HT1080 (cell line): ENCODE results near the gene TTBK1. TPM values are rescaled to one million over a fixed set of nuclear protein-coding genes. Genes with fewer than 3 reads are reported as not detected.
A peak's percentile ranks its signal among the peaks of the same experiment; 100 is the strongest.

Source experiments
- DNase-seq: peaks from one replicate; pipeline ENCODE4 v3.0.0-alpha.2; 2015; ENCODE audit warnings: low read depth
- total RNA-seq: library from RNA; depleted of rRNA; stranded (reverse); fragments of >200 nt; shearing (Covaris generic); gene quantifications from 2 replicates; pipeline ENCODE4 v1.2.3, GENCODE V29; 2014

Gene TTBK1
- total RNA-seq, 1 experiment from 2014 or later = 0.06 TPM

DNA sequence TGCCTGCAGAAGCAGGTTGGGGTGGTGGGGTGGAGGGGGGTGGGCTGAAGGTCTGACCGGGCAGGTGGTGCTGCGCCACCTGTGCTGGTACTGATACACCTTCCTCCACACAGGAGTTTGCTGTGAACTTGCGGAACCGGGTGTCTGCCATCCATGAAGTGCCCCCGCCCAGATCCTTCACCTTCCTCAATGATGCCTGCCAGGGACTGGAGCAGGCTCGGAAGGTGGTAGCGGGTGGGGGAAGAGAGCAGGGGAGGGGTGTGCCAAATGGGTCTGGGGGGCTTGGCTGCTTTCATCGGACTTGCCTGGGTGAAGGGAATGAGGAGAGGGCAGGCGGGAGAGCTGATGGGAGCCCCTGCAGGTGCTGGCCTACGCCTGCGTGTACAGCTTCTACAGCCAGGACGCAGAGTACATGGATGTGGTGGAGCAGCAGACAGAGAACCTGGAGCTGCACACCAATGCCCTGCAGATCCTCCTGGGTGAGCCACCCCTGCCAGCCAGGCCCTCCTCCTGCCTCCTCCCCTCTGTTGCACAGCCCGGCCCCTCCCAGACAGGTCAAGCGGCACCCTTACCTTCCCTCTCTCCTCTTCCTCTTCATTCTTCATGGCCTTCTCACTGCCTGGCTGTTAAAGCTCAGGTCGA, 20.7 kb upstream of the TTBK1 start:
- no peak for DNase-seq

DNA sequence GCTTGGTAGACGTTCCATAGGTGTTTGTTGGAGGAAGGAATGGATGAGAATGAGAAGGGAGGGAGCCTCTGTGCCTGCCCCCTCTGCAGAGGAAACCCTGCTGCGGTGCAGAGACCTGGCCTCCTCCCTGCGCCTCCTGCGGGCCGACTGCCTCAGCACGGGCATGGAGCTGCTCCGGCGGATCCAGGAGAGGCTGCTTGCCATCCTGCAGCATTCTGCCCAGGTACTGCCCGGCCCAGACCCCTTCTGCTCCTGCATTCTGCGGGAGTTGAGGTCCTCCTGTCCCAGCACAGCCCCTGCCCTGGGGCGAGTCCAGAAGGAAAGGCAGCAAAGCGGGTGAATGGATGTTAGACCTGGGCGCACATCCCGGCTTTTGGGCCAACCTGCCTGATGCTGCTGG, 20.1 kb upstream of the TTBK1 start:
- no peak for DNase-seq

DNA sequence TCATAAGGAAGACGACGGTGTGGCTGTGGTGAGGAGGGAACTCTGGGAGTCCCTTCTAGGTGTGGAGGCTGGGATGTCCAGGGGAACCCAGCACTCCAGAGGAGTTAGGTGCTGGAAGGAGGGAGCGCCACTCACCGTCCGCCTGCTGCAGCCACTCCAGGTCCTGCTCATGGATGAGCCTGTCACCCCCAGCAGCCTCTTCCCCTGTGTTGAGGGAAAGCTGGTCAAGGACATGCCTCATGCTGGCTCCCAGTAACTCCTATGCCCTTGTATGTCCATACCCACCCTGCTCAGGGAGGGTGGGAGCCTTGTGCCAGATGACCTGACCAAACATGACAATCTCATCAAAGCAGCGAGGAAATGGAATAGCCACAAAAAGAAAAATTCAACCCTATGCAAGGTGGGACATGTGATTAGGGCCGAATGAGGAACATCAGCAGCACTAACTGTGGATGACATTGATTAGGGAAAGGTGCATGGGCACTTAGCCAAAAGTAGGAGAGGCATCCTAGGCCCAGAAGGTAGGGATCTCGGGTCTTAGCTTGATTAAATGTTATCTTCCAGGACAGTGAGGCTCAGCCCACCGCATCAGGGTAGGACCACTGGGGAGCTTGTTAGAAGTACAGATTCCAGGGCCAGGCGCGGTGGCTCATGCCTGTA, 17.0 kb upstream of the TTBK1 start:
- no peak for DNase-seq

DNA sequence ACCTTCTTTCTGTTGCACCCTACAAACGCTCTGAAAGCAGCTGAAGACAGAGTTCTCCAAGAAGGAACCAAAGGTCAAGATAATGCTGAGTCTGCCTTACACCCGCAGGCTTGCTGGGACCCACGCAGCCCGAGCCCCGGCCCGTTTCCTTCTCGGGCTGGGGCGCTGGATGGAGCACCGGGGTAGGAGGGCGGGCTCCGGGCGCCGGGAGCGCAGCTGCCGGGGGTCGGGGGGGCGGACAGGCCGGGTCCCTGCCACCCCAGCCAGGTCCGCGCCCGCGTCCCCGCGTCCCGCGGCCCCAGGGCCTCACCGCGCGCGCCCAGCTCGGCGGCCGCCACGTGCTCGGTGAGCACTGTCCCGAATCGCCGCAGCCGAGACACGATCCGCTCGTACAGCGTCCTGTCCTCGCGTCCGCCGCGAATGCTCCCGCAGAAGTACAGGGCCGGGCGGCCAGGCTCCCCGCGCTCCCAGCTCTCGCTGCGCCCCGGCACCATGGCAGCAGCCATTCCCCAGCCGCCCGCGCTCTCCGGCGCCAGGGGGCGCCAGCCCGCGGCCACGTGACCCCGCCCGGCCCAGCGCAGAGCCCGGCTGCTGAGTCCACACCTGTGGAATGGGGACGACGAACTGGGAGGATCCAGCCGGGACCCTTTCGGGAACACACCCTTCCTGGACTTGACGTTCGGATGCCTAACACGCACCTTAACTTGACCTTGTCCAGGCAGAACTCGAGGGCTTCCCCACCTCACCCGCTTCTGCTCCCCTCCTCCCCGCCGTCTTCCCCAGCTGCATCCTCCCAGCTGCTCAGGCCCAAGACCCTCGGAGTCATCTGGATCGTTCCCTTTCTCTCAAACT, 14.1 kb upstream of the TTBK1 start, which contains the start of gene DNPH1:
TSS of gene DNPH1 (minus strand) at position 531 of the 852 bp plus-strand sequence. CDS start at position 506, 25 bp downstream.
- peak; percentile 62 for DNase-seq

DNA sequence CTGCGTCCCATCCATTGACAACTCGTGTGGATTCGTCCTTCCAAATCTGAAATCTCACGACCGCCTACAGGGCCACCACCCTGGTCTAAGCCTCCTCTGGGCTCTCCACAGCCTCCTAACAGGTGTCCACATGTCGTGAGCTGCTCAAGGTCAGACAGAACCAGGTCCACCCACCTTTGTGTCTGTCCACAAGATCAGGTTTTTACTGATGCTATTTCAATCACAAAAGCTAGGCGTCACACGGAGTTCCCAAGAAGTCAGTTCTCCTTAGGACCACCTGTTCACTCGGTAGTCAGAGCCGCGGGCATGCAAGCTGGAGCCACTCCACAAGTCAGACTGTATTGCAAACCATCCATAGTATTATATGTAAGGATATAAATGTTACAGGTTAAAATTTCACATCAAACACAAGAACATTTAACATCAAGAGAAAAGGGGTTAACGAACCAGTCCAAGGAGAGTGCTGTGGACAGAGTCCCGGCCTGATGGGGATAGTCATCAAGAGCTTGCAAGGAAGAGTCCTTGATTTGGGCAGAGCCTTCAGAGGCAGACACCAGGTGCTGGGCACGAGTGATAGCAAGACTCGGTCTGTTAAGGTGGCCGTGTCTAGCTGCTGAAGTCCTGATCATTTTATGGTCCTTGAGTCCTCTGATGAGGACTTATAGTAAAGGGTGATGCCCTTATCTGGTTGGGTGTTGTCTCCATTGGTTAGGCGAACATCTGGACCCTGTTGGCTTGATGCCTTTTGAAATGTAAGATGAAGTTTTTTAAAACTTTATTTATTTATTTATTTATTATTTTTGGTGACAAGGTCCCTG, 13.3 kb upstream of the TTBK1 start:
- DNase-seq = no peak

DNA sequence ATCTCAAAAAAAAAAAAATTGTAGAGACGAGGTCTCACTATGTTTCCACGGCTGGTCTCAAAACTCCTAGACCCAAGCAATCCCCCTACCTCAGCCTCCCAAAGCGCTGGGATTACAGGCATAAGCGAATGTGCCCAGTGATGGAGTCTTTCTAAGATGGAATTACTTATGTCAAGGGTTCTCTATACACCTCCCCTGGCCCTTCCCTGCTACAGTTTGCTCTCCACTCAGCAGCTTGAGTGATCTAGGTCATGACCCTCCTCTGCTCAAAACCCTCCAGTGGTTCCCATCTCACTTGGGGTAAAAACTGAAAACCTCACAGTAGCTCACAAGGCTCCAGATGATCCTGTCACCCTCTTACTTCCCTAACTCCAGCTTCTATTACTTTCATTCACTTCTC, 12.2 kb upstream of the TTBK1 start:
- DNase-seq = no peak

DNA sequence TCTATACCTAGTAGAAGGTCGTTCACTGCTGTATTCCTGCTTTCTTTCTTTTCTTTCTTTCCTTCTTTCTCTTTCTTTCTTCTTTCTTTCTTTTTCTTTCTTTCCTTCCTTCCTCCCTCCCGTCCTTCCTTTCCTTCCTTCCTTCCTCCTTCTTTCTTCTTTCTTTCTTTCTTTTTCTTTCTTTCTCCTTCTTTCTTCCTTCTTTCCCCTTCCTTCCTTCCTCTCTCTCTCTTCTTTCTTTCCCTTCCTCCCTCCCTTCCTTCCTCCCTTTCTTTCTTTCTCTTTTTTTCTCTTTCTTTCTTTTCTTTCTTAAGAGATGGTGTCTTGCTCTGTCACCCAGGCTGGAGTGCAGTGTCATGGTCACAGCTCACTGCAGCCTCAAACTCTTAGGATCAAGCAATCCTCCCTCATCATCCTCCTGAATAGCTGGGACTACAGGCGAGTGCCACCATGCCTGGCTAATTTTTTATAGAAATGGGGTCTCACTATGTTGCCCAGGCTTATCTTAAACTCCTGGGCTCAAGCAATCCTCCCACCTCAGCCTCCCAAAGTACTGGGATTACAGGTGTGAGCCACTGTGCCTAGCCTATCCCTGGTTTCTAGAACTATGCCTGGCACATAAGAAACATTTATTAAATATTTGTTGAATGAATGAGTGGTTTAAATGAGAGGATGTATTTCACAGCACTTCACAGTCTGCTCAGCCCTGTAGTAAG, 11.4 kb upstream of the TTBK1 start:
- DNase-seq = no peak

DNA sequence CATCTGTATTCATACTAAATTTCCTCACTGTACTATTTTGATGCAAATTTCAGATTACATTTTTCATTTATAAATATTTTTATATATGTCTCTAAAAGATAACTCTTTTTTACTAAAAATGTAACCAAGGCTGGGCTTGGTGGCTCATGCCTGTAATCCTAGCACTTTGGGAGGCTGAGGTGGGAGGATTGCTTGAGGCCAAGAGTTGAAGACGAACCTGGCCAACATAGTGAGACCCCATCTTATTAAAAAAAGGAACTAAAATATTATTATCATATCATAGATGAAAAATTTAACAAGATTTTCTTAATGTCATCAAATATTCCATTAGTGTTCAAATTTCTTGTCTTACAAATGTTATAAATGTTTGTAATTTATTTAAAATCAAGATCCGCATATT, 7.4 kb upstream of the TTBK1 start:
- DNase-seq = no peak

DNA sequence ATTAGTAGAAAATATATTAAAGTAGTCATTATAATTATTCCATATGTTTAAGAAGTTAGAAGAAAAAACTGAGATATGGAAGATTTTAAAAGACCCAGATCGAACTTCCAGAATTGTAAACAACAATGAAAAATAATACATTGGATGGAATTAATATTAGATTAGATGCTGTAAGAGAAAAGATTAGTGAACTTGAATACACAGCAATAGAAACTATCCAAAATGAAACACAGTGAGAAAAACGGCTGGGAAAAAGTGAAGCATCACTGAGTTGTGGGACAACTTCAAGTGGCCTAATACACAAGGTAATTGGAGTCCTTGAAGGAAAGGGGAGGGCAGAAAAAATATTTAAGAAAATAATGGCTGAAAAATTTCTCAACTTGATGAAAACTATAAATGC, 4.2 kb upstream of the TTBK1 start:
- no peak for DNase-seq

DNA sequence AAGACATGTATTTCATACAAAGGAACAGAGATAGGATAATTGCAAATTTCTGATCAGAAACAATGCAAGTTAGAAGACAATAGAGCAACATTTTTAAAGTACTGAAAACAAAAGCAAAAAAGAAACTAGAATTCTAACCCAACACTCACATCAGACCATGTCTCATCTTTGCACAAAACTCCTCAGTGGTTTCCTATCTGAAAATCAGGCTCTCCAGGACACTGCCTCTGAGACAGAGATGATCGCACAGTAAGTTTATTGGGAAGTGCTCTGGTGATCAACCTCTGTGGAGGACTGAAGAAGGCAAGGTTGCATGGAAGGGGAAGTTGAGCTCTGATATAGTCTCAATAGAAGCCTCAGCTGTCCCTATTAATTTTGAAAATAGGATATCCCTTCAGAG, 2.3 kb upstream of the TTBK1 start:
- DNase-seq = no peak

DNA sequence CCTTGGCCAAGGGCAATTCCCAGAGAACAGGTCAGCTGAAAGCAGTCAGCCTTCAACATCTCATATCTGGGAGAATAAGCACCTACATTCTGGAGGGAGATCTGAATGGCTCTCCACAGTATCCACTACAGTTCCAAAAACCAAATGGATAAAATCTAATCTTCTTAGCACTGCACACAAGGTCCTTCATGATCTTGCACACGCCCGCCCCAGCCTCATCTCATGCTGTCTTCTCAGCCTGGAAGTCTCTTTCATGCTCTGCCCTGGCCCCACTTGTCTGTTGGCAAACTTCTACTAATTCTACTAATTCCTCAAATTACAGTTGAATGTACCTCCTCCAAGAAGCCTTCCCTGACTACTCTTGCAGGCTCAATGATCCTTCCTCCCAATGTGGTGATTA, 1.8 kb upstream of the TTBK1 start:
- no peak for DNase-seq

DNA sequence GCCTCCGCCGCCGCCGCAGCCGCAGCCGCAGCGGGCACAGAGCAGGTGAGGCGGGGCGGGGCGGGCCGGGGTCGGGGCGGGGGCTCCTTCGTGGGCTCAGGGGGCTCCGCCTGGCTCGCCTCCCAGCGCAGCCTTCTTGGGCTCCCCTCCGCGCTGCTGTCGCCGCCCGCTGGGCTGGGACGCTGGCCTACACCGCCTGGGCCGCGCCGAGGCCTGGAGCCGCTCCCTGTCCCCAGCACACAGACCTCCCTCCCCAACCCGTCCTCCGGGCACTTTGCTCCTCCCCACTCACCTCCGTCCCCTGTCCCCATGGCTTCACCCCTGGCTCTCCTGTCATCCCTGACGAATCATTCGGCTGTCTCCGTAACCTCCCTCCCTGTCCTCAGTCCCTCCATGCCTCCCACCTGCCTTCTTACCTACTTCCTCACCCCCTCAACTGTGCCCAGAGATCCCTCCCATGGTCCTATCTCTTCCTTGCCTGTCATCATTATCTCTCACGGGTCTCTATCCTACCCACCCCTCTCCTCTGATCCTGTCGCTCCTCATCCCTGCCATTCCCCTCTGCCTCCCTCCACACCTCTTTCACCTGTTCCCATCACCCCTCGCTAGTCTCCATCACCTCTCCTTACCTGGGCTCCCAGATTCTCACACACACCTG, 512 bp downstream of the TTBK1 start:
- no peak for DNase-seq

DNA sequence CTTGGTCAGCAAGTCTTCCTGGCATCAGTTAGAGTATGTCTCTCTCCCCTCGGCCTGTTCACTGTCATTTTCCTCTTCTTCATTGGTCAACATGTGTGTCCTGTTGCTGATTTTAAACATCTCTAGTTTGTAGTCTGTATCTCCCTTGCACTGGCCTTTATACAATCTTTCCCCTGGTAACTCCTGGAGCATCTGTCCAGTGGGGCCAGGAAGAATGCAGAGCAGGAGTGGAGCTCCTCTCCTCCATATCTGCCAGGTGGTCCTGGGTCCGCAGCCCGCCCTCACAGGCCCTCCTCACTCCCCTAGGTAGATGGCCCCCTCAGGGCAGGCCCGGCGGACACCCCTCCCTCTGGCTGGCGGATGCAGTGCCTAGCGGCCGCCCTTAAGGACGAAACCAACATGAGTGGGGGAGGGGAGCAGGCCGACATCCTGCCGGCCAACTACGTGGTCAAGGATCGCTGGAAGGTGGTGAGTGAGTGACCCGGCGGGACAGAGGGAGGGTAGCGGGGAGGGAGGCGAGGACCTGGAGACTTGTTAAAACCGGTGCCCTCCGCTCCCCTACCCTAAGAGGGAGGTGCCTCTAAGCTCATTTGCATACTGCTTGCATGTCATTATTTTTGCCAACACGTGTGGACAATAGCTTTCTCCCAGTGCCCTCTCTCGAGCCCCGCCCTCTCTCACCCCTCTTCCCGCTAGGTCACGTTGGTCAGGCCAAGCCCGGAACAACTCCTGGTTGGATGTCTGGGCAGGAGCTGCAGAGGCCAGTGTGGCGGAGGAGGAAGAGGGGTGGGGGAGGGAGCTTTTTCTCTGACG, 3.2 kb downstream of the TTBK1 start:
- DNase-seq = peak; percentile 47

DNA sequence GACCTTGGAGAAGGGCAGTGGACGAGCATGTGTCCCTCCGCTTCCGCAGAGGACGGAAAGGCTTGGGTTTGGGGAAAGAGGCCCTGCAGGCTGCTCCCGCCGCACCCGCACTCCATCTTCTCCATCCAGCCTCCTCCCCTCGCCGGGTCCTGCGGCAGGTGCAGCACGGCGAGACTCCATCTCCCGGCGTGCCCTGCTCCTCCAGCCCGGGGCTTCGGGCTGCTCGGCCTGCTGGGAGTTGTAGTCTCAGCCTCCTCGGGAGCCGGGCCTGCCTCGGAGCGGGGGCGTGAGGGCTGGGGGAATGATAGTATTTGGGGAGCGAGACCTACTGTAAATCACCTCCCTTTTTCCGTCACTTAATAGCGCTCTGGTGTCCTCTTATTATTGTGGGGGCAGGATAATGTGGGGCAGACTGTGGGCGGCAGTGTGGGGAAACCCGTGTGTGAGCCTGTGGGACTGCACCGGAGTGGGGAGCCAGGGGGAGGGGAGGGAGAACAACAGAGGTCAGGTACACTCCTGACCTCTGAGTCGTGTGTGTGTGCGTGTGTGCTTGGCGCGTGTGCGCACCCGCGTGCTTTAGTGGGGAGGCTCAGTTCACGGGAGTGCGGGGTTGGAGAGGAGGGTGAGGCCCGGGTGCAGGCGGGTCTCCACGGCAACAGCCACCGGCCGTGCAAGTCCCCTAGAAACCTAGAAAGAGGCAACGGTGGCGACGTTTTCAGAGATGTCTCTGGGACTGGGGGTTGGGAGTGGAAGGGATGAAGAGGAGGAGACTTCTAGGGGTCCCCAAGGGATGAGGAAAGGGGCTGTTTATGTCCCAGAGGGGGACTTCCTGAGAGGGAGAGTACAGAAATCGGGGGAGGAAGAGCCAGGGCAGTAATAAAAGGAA, 4.1 kb downstream of the TTBK1 start:
- peak; percentile 54 for DNase-seq

DNA sequence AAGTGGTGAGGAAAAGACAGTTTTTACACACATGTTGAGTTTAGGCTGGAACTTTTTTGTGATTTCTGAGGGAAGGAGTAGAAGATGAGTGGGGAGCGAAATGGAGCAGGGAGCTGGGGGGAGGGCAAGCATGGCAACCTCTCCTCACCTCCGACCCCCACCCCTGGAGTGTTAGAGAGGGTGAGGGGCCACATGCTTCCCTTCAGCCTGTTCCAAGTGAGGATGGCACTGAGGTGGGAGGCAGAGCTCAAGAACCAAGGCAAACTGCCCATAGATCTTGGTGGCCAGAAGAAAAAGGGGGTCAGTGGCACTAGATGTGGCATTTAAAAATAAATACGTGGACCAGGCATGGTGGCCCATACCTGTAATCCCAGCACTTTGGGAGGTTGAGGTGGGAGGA, 4.8 kb downstream of the TTBK1 start:
- DNase-seq = no peak

DNA sequence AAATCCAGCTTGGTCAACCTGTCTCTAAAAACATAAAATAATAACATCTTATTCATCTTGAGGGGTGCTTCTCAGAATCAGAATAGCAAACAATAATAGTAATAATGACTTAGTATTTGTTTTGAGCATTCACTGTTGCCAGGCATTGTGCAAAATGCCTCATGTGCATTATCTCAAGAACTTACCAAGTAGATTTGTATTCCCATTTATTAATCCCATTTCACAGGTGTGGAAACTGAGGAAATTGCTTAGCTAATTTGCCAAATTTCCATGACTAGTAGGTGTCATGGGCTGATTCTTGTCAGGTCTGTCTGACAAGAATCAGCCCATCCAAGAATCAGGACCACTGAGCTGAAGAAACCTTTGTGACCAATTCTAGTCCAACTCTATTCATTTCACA, 5.5 kb downstream of the TTBK1 start:
- no peak for DNase-seq

DNA sequence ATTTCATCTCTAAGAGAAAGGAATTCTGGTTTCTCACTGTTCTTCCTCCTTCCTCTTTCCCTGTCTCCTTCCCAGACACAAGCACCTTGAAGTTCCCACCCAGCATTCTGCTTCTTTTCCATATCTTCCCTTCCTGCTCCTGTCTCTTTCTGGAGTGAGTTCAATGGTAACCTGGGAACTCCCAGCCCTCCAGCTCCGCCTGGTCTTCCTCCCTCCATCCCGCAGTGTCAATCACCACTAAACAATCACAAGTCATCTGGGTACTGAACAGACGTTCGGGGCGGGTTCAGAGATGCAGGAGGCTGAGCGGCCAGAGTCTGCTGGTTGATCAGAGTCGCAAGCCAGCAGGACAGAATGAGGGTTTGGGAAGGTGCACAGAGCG, 7.7 kb downstream of the TTBK1 start:
- DNase-seq = no peak

DNA sequence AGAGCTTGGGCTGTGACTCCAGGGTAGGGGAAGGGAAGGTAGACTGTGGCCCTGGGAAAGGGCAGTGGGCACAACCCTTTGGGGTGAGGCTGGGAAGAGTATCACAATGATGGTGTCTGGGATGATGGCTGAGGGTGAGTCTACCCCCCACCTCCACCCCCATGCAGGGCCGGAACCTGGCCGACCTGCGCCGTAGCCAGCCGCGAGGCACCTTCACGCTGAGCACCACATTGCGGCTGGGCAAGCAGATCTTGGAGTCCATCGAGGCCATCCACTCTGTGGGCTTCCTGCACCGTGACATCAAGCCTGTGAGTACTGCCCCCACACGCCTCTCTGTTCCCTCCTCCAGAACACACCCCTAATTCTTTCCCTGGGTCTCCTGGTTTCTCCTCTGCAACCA, 10.1 kb downstream of the TTBK1 start:
- DNase-seq = no peak
